ENCODE data around the gene IRX2.

Gene IRX2

DNA sequence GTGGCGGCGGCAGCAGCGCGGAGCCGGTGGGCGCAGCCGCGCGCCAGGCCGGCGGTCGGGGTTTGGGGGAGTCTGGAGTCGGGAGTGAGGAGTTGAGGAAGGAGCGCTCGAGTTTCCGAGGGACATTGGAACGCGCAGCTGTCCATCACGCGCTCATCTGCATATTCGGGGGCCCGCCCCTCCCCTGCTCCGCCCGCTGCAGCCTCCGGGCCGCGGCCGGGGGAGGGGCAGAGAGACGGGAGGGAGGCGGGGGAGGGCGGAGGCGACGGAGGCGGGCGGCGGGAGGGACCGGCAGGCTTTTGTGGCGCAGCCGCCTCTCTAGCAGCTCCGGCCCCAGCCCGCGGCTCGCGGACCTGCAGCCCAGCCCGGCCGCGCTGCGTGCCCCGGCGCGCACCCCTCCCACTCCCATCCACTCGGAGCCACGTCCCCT, at the start of gene IRX2:
Gene IRX2, minus strand, starts transcription at position 86 of the 430 bp plus-strand sequence. CDS start 264 bp downstream, outside the sequence.
- Histone ChIP-seq H3K4me3 (ENCODE audit: low read length, poor library complexity, severe bottlenecking) (no peak within 1 kb of the TSS), H3K4me2 (ENCODE audit: low read depth, low read length, poor library complexity, severe bottlenecking) (no peak within 1 kb of the TSS), H3K4me1 (ENCODE audit: insufficient read depth, low read length, poor library complexity, severe bottlenecking) (no peaks in the 10 kb centered on the region), H3K27me3 (ENCODE audit: insufficient read depth, low read length, poor library complexity, severe bottlenecking) (no peaks in the 10 kb centered on the region), H3K9me3 (ENCODE audit: insufficient read depth, low read depth, low read length) (no peaks in the 10 kb centered on the region; the same call in 1 of the 2 replicates), H3K36me3 (ENCODE audit: insufficient read depth, low read length) (no peaks in the 10 kb centered on the region), H3K9ac (ENCODE audit: low read depth, low read length, poor library complexity, severe bottlenecking) (no peak within 1 kb of the TSS), H2AFZ (ENCODE audit: low read length) (no peak within 1 kb of the TSS), H3F3A (ENCODE audit: low read depth) (no peaks in the 10 kb centered on the region), H4K20me1 (ENCODE audit: insufficient read depth, low read length, poor library complexity, severe bottlenecking) (no peaks in the 10 kb centered on the region), H3K9me2 (replicated peaks; ENCODE audit: low read depth, low read length) (no peaks in the 10 kb centered on the region), H3K79me2 (ENCODE audit: insufficient read depth, low read length) (no peaks in the 10 kb centered on the region)
- TF ChIP-seq CTCF (conservative IDR thresholded peaks at IDR 0.05; ENCODE audit: low read length) (no peak), EZH2phosphoT487 (IDR thresholded peaks at IDR 0.05; ENCODE audit: borderline replicate concordance) (no peak)

DNA sequence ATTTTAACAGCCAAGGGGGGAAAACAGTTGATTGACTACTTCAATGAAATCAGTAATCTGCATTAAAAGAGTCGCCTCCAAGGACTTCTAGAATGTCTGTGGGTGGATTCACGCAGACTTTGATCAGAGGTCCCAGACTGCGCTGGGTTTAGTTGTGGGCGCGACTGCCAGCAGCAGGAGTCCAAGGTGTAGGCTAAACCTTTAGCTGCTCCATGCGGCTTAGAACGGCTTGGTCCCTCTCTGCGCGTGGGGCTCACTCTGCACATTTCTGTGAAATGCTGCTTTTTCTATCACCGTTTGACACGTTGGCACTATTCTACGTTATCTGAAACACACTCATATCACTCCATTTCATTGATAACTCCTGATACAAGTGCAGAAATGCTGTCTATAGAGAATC, 48.6 kb upstream of the IRX2 start:
- H3K79me2 ChIP-seq (ENCODE audit: insufficient read depth, low read length), result no peaks in the 10 kb centered on the region
- no peak overlapping the region for H3K9ac ChIP-seq (ENCODE audit: low read depth, low read length, poor library complexity, severe bottlenecking)
- H3K4me3 ChIP-seq (ENCODE audit: low read length, poor library complexity, severe bottlenecking), result no peak overlapping the region
- H3K4me2 ChIP-seq (ENCODE audit: low read depth, low read length, poor library complexity, severe bottlenecking), result no peak overlapping the region
- no peaks in the 10 kb centered on the region for H3K4me1 ChIP-seq (ENCODE audit: insufficient read depth, low read length, poor library complexity, severe bottlenecking)
- no peaks in the 10 kb centered on the region for H3K9me3 ChIP-seq (ENCODE audit: insufficient read depth, low read depth, low read length)
- no peaks in the 10 kb centered on the region for H3K9me2 ChIP-seq (replicated peaks; ENCODE audit: low read depth, low read length)
- no peaks in the 10 kb centered on the region for H3K27me3 ChIP-seq (ENCODE audit: insufficient read depth, low read length, poor library complexity, severe bottlenecking)
- H3K36me3 ChIP-seq (ENCODE audit: insufficient read depth, low read length), result no peaks in the 10 kb centered on the region
- no peak for TF ChIP-seq EZH2phosphoT487 (IDR thresholded peaks at IDR 0.05; ENCODE audit: borderline replicate concordance)
- TF ChIP-seq CTCF (conservative IDR thresholded peaks at IDR 0.05; ENCODE audit: low read length), result no peak
- no peaks in the 10 kb centered on the region for H3F3A ChIP-seq (ENCODE audit: low read depth)
- H2AFZ ChIP-seq (ENCODE audit: low read length), result no peak overlapping the region
- no peaks in the 10 kb centered on the region for H4K20me1 ChIP-seq (ENCODE audit: insufficient read depth, low read length, poor library complexity, severe bottlenecking)

DNA sequence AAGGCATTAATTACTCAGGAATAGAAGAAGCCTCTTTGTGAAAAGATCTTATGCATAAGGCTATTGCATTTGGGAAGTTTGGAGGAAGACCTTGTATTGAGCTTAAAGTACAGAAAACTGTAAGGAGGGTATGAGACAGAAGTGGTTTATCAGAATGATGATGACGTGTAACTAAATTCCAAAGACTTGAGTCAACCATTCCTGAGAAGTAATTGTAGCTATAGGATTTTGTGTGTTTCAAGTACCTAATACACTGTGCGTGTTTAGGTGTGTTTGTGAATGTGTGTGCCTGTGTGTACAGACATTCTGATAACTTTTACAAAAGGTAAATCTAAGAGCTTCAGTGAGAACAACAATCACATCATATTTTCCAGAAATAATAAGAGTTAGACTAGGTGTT, 46.5 kb upstream of the IRX2 start:
- no peaks in the 10 kb centered on the region for H3K9me3 ChIP-seq (ENCODE audit: insufficient read depth, low read depth, low read length)
- H3K36me3 ChIP-seq (ENCODE audit: insufficient read depth, low read length), result no peaks in the 10 kb centered on the region
- H4K20me1 ChIP-seq (ENCODE audit: insufficient read depth, low read length, poor library complexity, severe bottlenecking), result no peaks in the 10 kb centered on the region
- no peaks in the 10 kb centered on the region for H3K4me1 ChIP-seq (ENCODE audit: insufficient read depth, low read length, poor library complexity, severe bottlenecking)
- no peak for TF ChIP-seq EZH2phosphoT487 (IDR thresholded peaks at IDR 0.05; ENCODE audit: borderline replicate concordance)
- TF ChIP-seq CTCF (conservative IDR thresholded peaks at IDR 0.05; ENCODE audit: low read length), result no peak
- H3K4me2 ChIP-seq (ENCODE audit: low read depth, low read length, poor library complexity, severe bottlenecking), result no peak overlapping the region
- no peaks in the 10 kb centered on the region for H3K27me3 ChIP-seq (ENCODE audit: insufficient read depth, low read length, poor library complexity, severe bottlenecking)
- H2AFZ ChIP-seq (ENCODE audit: low read length), result no peak overlapping the region
- H3K9me2 ChIP-seq (replicated peaks; ENCODE audit: low read depth, low read length), result no peaks in the 10 kb centered on the region
- H3K79me2 ChIP-seq (ENCODE audit: insufficient read depth, low read length), result no peaks in the 10 kb centered on the region
- no peaks in the 10 kb centered on the region for H3F3A ChIP-seq (ENCODE audit: low read depth)
- H3K9ac ChIP-seq (ENCODE audit: low read depth, low read length, poor library complexity, severe bottlenecking), result no peak overlapping the region
- H3K4me3 ChIP-seq (ENCODE audit: low read length, poor library complexity, severe bottlenecking), result no peak overlapping the region
